ENCODE results near the gene ADAMTS6.
"Not testable (repeated sequence)": the region's sequence is repeated elsewhere in the genome, so short reads cannot be mapped to it uniquely, and the experiment has no call there.

ADAMTS6 gene

GRCh38 chr5:65194871-65195270, 286.8 kb downstream of the ADAMTS6 start:
- no peak for DNase-seq

GRCh38 chr5:65192331-65192730, 289.4 kb downstream of the ADAMTS6 start:
- DNase-seq = no peak

- no peak for DNase-seq
Measured at GRCh38 chr5:65191554-65192135, 290.1 kb downstream of the ADAMTS6 start.

GRCh38 chr5:65190328-65191053, 291.2 kb downstream of the ADAMTS6 start:
- DNase-seq = no peak

GRCh38 chr5:65186646-65187227, 295.0 kb downstream of the ADAMTS6 start:
- DNase-seq = no peak

GRCh38 chr5:65185468-65185867, 296.3 kb downstream of the ADAMTS6 start:
- DNase-seq = no peak

- no peak for DNase-seq
Measured at GRCh38 chr5:65184780-65185179, 296.9 kb downstream of the ADAMTS6 start.

GRCh38 chr5:65174231-65174630, 307.5 kb downstream of the ADAMTS6 start:
- not testable (repeated sequence) for DNase-seq

GRCh38 chr5:65173130-65173525, 308.6 kb downstream of the ADAMTS6 start:
- no peak for DNase-seq

- peak; percentile 40 for DNase-seq
Measured at GRCh38 chr5:65172486-65173129, 309.1 kb downstream of the ADAMTS6 start.

GRCh38 chr5:65171645-65172044, 310.1 kb downstream of the ADAMTS6 start:
- no peak for DNase-seq

- DNase-seq = no peak
Measured at GRCh38 chr5:65163698-65164097, 318.0 kb downstream of the ADAMTS6 start.

- no peak for DNase-seq
Measured at GRCh38 chr5:65161655-65162054, 320.1 kb downstream of the ADAMTS6 start.

GRCh38 chr5:65157906-65158603, 323.7 kb downstream of the ADAMTS6 start:
- DNase-seq = no peak

- no peak for DNase-seq
Measured at GRCh38 chr5:65156933-65157332, 324.8 kb downstream of the ADAMTS6 start.

- DNase-seq = no peak
Measured at GRCh38 chr5:65152131-65152530, 329.6 kb downstream of the ADAMTS6 start.

GRCh38 chr5:65151614-65152013, 330.1 kb downstream of the ADAMTS6 start:
- DNase-seq = no peak

- DNase-seq = no peak
Measured at GRCh38 chr5:65150599-65151304, 331.0 kb downstream of the ADAMTS6 start.

GRCh38 chr5:65149827-65150226, 331.9 kb downstream of the ADAMTS6 start:
- DNase-seq = no peak

- DNase-seq = no peak
Measured at GRCh38 chr5:65144136-65144871, 337.4 kb downstream of the ADAMTS6 start.

- DNase-seq = no peak
Measured at GRCh38 chr5:65142511-65143011, 339.2 kb downstream of the ADAMTS6 start.

GRCh38 chr5:65142016-65142415, 339.7 kb downstream of the ADAMTS6 start:
- no peak for DNase-seq
